GM12878 (cell line): ENCODE data around the gene MACROD2.

ENCODE experiments used
- EP300 ChIP-seq, 2 experiments: fragments of 150-350 bp in 1 of 2; IDR thresholded peaks; 2 replicates each; pipeline ENCODE4 v1.6.1; 2011 to 2012; ENCODE audit warnings: low read depth in 2 of 2, low read length in 2 of 2, borderline replicate concordance in 1 of 2, improper control_type of control experiment in 1 of 2, inconsistent platforms in 1 of 2; ENCODE audit not compliant: control insufficient read depth in 1 of 2
- POLR2AphosphoS5 ChIP-seq: IDR thresholded peaks from 2 replicates; pipeline ENCODE4 v1.6.1; 2011; ENCODE audit warnings: mild to moderate bottlenecking, low read length, inconsistent platforms
- TBL1XR1 ChIP-seq: IDR thresholded peaks from 2 replicates; pipeline ENCODE4 v1.6.1; 2012; ENCODE audit warnings: low read depth, low read length, improper control_type of control experiment

DNA sequence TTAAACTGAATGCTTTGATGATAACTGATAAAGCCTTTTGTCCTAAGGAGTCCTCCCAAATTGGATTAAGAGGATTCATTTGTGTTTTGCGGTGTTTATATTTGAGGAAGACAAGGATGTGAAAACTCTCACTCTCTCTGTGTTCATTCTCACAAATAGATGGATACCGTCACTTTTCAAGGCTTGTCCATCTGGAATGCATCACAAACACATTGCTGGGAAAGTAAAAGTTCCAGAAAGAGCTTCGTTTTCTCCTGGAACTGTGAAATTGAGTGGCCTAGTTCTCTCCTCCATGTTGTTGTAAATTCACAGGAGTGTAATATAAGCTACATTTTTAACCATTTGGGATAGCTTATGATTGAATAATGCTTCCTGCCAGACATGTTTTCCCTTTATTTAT, 923.7 kb downstream of the MACROD2 start:
- no peak for TF ChIP-seq EP300 (IDR thresholded peaks at IDR 0.05; ENCODE audit: borderline replicate concordance in 1 of 2, control insufficient read depth in 1 of 2, low read depth in 2 of 2, low read length in 2 of 2)
- TF ChIP-seq POLR2AphosphoS5 = no peak
- no peak for TF ChIP-seq TBL1XR1
